Measurements from ENCODE around the gene SPRY1. TPM values are rescaled to one million over a fixed set of nuclear protein-coding genes. Genes with fewer than 3 reads are reported as not detected.

SPRY1 gene
- total and polyA plus RNA-seq, 8 donors = 84.8 to 126 (median 97.6) TPM

DNA sequence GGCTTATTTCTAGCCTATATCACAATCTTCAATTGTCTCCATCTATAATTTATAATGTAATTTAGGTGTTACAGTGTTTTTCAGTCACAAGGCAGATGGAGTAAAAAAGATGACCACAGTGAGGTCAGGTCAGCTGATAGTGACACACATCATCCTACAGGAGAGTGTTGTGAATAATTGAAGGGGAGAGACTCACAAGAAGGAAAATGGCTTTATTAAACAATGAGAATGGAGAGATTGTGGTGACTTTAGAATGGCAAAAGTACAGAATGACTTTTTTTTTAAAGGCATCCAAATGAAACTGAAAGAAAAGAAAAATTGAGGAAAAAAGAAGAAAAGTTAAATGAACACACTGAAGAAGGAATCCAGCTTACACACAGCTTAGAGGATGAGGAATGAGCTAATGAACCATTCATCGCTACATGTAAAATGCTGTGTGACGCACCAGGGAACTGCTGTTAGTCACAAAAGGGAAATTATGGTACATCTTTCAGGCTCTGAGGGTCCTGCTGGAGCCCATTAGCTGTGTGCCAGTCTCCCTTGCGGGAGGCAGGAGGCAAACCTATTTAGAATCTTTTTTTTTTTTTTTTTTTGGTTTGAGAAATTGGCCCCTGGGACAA is 56.6 kb downstream of the SPRY1 start:
- Histone ChIP-seq H3K4me1 (peaks cover 0 to 13% of the 10 kb centered on the region in 2 donors), H3K4me3 (no peak overlapping the region), H3K36me3 (no peaks in the 10 kb centered on the region), H3K27ac (no peak overlapping the region), H3K27me3 (no peaks in the 10 kb centered on the region), H3K9me3 (no peaks in the 10 kb centered on the region)
- DNase-seq (no peak), ATAC-seq (peak; percentile 33)
- TF ChIP-seq, protein P1, sequence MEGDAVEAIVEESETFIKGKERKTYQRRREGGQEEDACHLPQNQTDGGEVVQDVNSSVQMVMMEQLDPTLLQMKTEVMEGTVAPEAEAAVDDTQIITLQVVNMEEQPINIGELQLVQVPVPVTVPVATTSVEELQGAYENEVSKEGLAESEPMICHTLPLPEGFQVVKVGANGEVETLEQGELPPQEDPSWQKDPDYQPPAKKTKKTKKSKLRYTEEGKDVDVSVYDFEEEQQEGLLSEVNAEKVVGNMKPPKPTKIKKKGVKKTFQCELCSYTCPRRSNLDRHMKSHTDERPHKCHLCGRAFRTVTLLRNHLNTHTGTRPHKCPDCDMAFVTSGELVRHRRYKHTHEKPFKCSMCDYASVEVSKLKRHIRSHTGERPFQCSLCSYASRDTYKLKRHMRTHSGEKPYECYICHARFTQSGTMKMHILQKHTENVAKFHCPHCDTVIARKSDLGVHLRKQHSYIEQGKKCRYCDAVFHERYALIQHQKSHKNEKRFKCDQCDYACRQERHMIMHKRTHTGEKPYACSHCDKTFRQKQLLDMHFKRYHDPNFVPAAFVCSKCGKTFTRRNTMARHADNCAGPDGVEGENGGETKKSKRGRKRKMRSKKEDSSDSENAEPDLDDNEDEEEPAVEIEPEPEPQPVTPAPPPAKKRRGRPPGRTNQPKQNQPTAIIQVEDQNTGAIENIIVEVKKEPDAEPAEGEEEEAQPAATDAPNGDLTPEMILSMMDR (IDR thresholded peaks at IDR 0.05) = no peak
- intact Hi-C loops (cut with DNase I) = no loop called here

Data from left lung (tissue), 10 donors.